KOPT-K1 (cell line): Measurements from ENCODE around the gene SCNN1B.
"Not testable (repeated sequence)": the region's sequence is repeated elsewhere in the genome, so short reads cannot be mapped to it uniquely, and the experiment has no call there.

ENCODE experiments used
- H3K27ac ChIP-seq: fragments of 200-600 bp; sonication (generic); 2 replicates; pipeline ENCODE4 v1.5.1; 2016; ENCODE audit warnings: antibody characterized with exemption, mild to moderate bottlenecking, low read depth, low read length; ENCODE audit not compliant: poor library complexity, severe bottlenecking
- H3K36me3 ChIP-seq: fragments of 200-600 bp; sonication (generic); 2 replicates; pipeline ENCODE4 v1.5.1; 2017; ENCODE audit warnings: antibody characterized with exemption, mild to moderate bottlenecking, low read length, moderate library complexity; ENCODE audit not compliant: insufficient read depth
- H3K9me3 ChIP-seq: fragments of 200-600 bp; sonication (generic); 2 replicates; pipeline ENCODE4 v1.5.1; 2017; ENCODE audit warnings: antibody characterized with exemption, low read length, mild to moderate bottlenecking; ENCODE audit not compliant: insufficient read depth, poor library complexity, severe bottlenecking

Gene SCNN1B

GRCh38 chr16:23279721-23280153 lies 22.4 kb upstream of the SCNN1B start:
- H3K36me3 ChIP-seq: no peaks in the 10 kb centered on the region
- no peak overlapping the region for H3K27ac ChIP-seq
- H3K9me3 ChIP-seq: no peaks in the 10 kb centered on the region

DNA sequence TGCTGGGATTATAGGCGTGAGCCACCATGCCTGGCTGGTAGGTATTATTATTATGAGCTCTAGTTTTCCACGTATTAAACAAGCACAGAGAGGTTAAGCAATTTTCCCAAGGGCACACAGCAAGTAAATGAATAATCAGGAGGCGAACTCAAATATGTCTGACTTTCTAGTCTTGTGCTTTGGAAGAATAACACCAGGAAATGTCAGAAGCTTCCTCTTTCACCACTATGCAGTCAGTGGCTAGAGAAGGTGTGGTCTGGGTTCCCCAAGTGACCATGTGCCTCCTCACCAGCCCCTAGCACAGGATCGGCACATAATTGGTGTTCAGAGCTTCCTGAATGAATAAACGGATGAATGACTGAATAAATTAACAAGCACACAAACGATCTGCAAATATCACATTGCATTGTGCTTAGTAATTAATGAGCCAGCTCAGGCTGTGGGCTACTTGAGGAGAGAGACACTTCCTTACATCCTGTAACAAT lies 21.6 kb upstream of the SCNN1B start:
- Histone ChIP-seq H3K36me3 (no peaks in the 10 kb centered on the region), H3K9me3 (no peaks in the 10 kb centered on the region), H3K27ac (no peak overlapping the region)

- Histone ChIP-seq H3K36me3 (no peaks in the 10 kb centered on the region), H3K27ac (no peak overlapping the region), H3K9me3 (no peaks in the 10 kb centered on the region)
These were observed 19.5 kb upstream of the SCNN1B start for GRCh38 chr16:23282568-23282967.

DNA sequence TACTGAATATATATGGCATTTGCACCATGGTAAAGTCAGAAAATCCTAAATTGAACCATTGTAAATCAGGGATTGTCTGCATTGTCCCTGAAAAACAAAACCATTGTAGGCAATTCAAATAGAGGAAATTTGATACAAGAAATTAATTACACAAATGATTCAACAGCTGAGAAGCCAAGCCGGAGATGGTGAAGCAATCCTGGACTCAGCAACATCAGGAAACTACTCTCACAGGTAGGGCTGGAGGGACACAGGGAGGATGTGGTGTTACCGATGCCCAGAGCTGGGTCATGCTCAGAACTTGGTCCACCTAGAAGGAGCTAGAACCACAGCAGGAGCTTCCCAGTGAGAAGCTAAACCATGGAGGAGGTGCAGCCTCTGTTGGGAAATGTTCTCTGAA lies 18.5 kb upstream of the SCNN1B start:
- no peaks in the 10 kb centered on the region for H3K9me3 ChIP-seq

DNA sequence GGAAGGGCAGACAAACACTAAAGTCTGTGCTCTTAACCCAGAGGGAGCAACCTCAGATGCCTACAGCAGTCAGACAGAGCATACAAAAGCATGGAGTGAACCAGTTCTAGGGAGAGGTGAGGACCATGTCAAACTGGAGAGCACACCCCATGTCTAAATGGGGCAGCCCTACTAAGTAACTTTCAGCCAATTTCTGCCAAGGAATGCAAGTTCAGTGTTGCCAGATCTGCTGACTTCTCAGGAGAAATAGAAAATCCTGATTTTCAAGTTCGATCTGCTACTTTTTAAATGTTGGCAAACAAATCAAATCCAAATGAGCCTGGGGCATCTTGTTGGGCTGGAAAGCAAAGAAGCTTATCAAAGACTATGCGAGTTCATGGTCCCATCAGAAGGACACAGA lies 17.5 kb upstream of the SCNN1B start:
- Histone ChIP-seq H3K27ac (no peak overlapping the region), H3K9me3 (no peaks in the 10 kb centered on the region), H3K36me3 (no peaks in the 10 kb centered on the region)

More for the DNA sequence above, 18.5 kb upstream of the SCNN1B start:
- Histone ChIP-seq H3K27ac (no peak overlapping the region), H3K36me3 (no peaks in the 10 kb centered on the region)

DNA sequence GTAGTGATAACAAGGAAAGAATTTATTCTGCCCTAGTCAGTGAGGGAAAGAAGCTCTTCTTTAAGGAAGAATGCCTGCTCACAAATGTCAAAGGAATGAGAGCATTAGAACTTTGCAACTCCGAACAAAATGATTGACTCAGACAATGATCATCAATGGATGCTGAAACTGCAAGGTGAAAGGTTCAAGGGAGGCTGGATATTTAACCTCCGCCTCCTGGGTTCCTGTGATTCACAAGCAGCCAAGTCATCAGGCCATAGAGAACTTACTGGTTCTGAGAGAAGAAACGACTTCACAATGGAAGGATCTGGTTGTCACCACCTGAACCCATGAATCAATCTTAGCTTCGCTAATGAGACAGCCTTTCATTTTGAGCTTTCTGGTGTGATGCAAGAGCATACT lies 16.0 kb upstream of the SCNN1B start:
- no peaks in the 10 kb centered on the region for H3K9me3 ChIP-seq
- H3K36me3 ChIP-seq: no peaks in the 10 kb centered on the region
- no peak overlapping the region for H3K27ac ChIP-seq

- H3K27ac ChIP-seq: no peak overlapping the region
- no peaks in the 10 kb centered on the region for H3K9me3 ChIP-seq
- no peaks in the 10 kb centered on the region for H3K36me3 ChIP-seq
These were observed 13.9 kb upstream of the SCNN1B start for GRCh38 chr16:23288209-23288608.

DNA sequence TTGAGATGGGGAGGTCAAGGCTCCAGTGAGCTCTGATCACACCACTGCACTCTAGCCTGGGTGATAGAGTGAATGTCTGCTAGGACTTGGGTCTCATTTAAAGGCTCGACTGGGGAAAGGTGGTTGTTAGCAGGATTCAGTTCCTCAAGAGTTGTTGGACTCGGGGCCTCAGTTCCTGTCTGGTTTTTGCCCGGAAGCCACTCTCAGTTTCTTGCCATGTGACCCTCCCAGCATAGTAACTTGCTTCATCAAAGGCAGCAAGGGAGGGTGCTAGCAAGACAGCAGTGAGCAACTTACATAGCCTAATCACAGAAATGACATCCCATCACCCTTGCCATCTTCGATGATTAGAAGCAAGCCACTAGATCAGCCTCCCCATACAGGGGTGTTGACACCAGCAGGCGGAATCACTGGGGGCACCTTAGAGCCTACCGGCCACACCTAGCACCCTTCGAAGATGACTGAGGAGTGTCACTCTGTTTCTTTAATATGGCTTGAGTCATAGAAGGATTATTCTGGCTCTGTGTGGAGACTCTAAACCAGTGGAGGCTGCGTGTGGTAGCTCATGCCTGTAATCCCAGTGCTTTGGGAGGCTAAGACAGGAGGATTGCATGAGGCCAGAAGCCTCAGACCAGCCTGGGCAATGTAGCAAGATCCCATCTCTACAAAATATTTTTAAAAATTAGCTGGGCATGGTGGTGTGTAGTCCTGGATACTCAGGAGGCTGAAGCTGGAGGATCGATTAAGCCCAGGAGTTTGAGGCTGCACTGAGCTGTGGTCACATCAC lies 13.2 kb upstream of the SCNN1B start:
- H3K36me3 ChIP-seq: no peaks in the 10 kb centered on the region
- H3K27ac ChIP-seq: no peak overlapping the region
- H3K9me3 ChIP-seq: no peaks in the 10 kb centered on the region

DNA sequence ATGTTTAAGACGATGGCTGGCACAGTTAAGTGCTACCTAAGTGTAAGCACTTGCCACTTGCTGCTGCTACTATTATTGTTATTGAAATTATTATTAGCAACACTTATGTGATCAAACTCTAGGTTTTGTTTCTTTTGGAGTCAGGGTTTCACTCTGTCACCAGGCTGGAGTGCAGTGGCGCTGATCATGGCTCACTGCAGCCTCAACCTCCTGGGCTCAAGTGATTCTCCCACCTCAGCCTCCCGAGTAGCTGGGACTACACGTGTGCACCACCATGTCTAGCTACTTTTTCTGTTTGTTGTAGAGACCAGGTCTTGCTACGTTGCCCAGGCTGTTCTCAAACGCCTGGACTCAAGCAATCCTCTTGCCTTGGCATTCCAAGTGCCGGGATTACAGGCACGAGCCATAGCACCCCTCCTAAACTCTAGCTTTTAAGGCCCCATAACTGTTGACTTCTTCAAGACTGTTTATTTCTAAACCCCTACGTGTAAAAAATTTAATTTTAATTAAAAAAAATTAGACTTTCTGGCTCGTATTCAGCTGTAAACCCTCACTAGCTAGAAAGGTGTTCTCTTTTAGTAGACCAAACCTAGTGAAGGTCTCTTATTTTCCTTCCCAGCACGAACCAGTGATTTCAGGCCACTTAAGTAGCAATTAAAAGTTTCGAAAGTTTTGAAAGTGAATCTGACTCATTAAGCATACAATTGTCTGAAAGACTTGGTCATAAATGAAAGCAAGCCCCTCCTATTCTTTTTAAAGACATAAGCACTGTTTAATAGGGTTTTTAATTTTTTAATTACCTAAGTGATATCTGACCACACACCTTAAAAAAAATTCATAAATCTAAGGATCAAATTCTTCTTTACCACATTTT lies 11.7 kb upstream of the SCNN1B start:
- Histone ChIP-seq H3K36me3 (no peaks in the 10 kb centered on the region), H3K27ac (no peak overlapping the region)

DNA sequence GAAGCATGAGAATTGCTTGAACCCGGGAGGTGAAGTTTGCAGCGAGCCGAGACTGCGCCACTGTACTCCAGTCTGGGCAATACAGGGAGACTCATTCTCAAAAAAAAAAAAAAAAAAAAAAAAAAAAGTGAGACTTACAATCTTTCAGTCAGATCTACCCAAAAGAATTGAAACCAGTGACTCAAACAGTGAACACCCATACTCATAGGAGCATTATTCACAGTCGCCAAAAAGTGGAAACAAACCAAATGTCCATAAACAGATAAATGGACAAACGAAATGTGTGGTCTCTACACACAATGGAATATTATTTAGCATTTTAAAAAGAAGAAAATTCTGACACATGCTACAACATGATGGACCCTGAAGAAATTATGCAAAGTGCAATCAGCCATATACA lies 9.1 kb upstream of the SCNN1B start:
- Histone ChIP-seq H3K36me3 (no peaks in the 10 kb centered on the region), H3K27ac (no peak overlapping the region), H3K9me3 (peaks cover 4% of the 10 kb centered on the region)

More for the DNA sequence above, 11.7 kb upstream of the SCNN1B start:
- no peaks in the 10 kb centered on the region for H3K9me3 ChIP-seq

DNA sequence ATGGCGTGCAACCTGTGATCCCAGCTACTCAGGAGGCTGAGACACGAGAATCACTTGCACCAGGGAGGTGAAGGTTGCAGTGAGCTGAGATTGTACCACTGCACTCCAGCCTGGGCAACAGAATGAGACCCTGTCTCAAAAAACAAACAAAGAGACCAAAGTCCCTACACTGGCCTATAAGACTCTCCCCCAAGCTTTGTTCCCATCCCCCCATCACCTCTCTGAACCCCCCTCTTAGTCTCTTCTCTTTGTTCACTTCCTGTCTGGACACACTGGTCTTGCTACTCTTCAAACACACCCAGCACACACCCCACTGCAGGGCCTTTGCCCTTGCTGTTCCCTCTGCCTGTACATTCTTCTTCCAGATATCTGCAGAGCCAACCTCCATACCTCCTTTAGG lies 7.8 kb upstream of the SCNN1B start:
- Histone ChIP-seq H3K36me3 (no peaks in the 10 kb centered on the region), H3K27ac (no peak overlapping the region), H3K9me3 (peaks cover 4% of the 10 kb centered on the region)

- no peak overlapping the region for H3K27ac ChIP-seq
- H3K9me3 ChIP-seq: peaks cover 4% of the 10 kb centered on the region
- no peaks in the 10 kb centered on the region for H3K36me3 ChIP-seq
These were observed 5.1 kb upstream of the SCNN1B start for GRCh38 chr16:23296994-23297393.

GRCh38 chr16:23298290-23298915 lies 3.7 kb upstream of the SCNN1B start:
- Histone ChIP-seq H3K9me3 (peaks cover 4% of the 10 kb centered on the region), H3K27ac (no peak overlapping the region)

GRCh38 chr16:23299815-23300214 lies 2.3 kb upstream of the SCNN1B start:
- H3K27ac ChIP-seq, H3K9me3 ChIP-seq, H3K36me3 ChIP-seq: not testable (repeated sequence)

More at GRCh38 chr16:23298290-23298915, 3.7 kb upstream of the SCNN1B start:
- no peaks in the 10 kb centered on the region for H3K36me3 ChIP-seq
